Neural cell (in vitro differentiated cells): ENCODE data around the gene TRPM2.

Source experiments
- CTCF ChIP-seq: fragments of 450-650 bp; IDR thresholded peaks from 2 replicates; pipeline ENCODE4 v1.5.1; 2014; ENCODE audit warnings: antibody characterized with exemption, mild to moderate bottlenecking, moderate library complexity; ENCODE audit not compliant: poor library complexity, severe bottlenecking
- EZH2 ChIP-seq: fragments of 200-600, 300-800 bp; shearing (Covaris generic), sonication (generic); IDR thresholded peaks from 2 replicates; pipeline ENCODE4 v1.6.1; 2014; ENCODE audit warnings: antibody characterized with exemption, low read length, borderline replicate concordance, mild to moderate bottlenecking; ENCODE audit not compliant: insufficient read depth, poor library complexity, severe bottlenecking
- POLR2AphosphoS5 ChIP-seq: IDR thresholded peaks from 2 replicates; pipeline ENCODE4 v1.6.1; 2012

GRCh38 chr21:44323591-44323990, 29.8 kb upstream of the TRPM2 start:
- no peak for TF ChIP-seq EZH2
- no peak for TF ChIP-seq CTCF
- no peak for TF ChIP-seq POLR2AphosphoS5
